Neural progenitor cell (in vitro differentiated cells): ENCODE measurements around the gene FIG4. TPM values are rescaled to one million over a fixed set of nuclear protein-coding genes. Genes with fewer than 3 reads are reported as not detected.
"Not testable (repeated sequence)": the region's sequence is repeated elsewhere in the genome, so short reads cannot be mapped to it uniquely, and the experiment has no call there.

ENCODE experiments used
- DNase-seq: peaks from one replicate; pipeline ENCODE4 v3.0.0-alpha.2; 2016; ENCODE audit warnings: low spot score
- H2AFZ ChIP-seq: fragments of 200-600 bp; sonication (generic); replicated peaks from 2 replicates; pipeline ENCODE4 v1.6.1; 2016; ENCODE audit warnings: antibody characterized with exemption
- H3F3A ChIP-seq: fragments of 200-600 bp; sonication (generic); 2 replicates; pipeline ENCODE4 v1.6.1; 2016; ENCODE audit warnings: antibody characterized with exemption, low read depth
- H3K27ac ChIP-seq: fragments of 200-600 bp; sonication (generic); 2 replicates; pipeline ENCODE4 v1.5.1; 2016; ENCODE audit warnings: mild to moderate bottlenecking
- H3K27me3 ChIP-seq: fragments of 200-600 bp; sonication (generic); 2 replicates; pipeline ENCODE4 v1.6.1; 2016; ENCODE audit warnings: mild to moderate bottlenecking, moderate library complexity
- H3K36me3 ChIP-seq: fragments of 200-600 bp; sonication (generic); 2 replicates; pipeline ENCODE4 v1.5.1; 2016
- H3K4me1 ChIP-seq: fragments of 200-600 bp; sonication (generic); 2 replicates; pipeline ENCODE4 v1.6.1; 2016; ENCODE audit warnings: mixed run types
- H3K4me2 ChIP-seq: fragments of 200-600 bp; sonication (generic); 2 replicates; pipeline ENCODE4 v1.6.1; 2016
- H3K4me3 ChIP-seq: fragments of 200-600 bp; sonication (generic); 2 replicates; pipeline ENCODE4 v1.5.1; 2016
- H3K79me2 ChIP-seq: fragments of 200-600 bp; sonication (generic); 2 replicates; pipeline ENCODE4 v1.6.1; 2016; ENCODE audit warnings: low read depth
- H3K9ac ChIP-seq: fragments of 200-600 bp; sonication (generic); 2 replicates; pipeline ENCODE4 v1.6.1; 2016
- H3K9me3 ChIP-seq: fragments of 200-600 bp; sonication (generic); 2 replicates; pipeline ENCODE4 v1.5.1; 2016; ENCODE audit warnings: low read depth
- H4K20me1 ChIP-seq: fragments of 200-600 bp; sonication (generic); 2 replicates; pipeline ENCODE4 v1.6.1; 2016; ENCODE audit warnings: low read depth
- H3K27ac Mint-ChIP-seq: 3 replicates; pipeline ENCODE4 v1.8.0; 2021; ENCODE audit warnings: mixed read lengths
- H3K27me3 Mint-ChIP-seq: 2 replicates; pipeline ENCODE4 v1.8.0; 2022; ENCODE audit warnings: low read depth, mild to moderate bottlenecking, inconsistent platforms, moderate library complexity, mixed read lengths; ENCODE audit not compliant: insufficient read depth
- H3K36me3 Mint-ChIP-seq: 3 replicates; pipeline ENCODE4 v1.8.0; 2021; ENCODE audit warnings: mixed read lengths
- H3K4me1 Mint-ChIP-seq: 3 replicates; pipeline ENCODE4 v1.8.0; 2021; ENCODE audit warnings: mixed read lengths
- H3K4me3 Mint-ChIP-seq: 3 replicates; pipeline ENCODE4 v1.8.0; 2021; ENCODE audit warnings: mild to moderate bottlenecking, moderate library complexity, mixed read lengths
- H3K9me3 Mint-ChIP-seq: 3 replicates; pipeline ENCODE4 v1.8.0; 2020; ENCODE audit warnings: mixed read lengths
- EZH2 ChIP-seq: fragments of 200-600 bp; sonication (generic); IDR thresholded peaks from 2 replicates; pipeline ENCODE4 v1.6.1; 2017; ENCODE audit warnings: antibody characterized with exemption, mild to moderate bottlenecking, moderate library complexity
- EZH2phosphoT487 ChIP-seq: fragments of 200-600 bp; sonication (generic); IDR thresholded peaks from 2 replicates; pipeline ENCODE4 v1.6.1; 2017; ENCODE audit warnings: antibody characterized with exemption
- total RNA-seq: library from RNA; depleted of rRNA; stranded (reverse); fragments of >200 nt; gene quantifications from 2 replicates; pipeline ENCODE4 v1.2.3, GENCODE V29; 2015; ENCODE audit warnings: low replicate concordance
- TF ChIP-seq, protein P1 (sequence below): fragments of 200-600 bp; sonication (generic); IDR thresholded peaks from 2 replicates; pipeline ENCODE4 v1.5.1; 2017; ENCODE audit warnings: antibody characterized with exemption, mild to moderate bottlenecking

FIG4 gene
- total RNA-seq, 1 donor from 2014 or later: 51.3 TPM

DNA sequence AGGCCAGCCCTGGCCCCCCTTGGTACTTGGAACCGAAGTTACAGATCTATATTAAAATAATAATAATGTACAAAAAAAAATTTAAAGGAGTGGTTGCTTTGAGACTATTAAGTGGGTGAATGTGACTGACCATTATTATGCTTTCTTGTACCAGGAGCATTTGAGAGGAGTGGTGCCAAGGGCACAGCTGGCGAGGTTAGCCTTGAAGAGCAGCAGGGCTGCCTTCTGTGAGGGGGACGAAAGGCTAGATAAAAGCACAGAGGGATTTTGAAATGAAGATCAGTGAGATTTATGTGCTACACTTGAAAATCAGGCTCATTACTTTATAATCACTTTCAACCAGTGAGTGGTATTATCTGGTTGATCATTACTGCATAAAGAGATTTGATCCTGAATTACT lies 48.6 kb downstream of the FIG4 start:
- H3K27ac Mint-ChIP-seq: no peak overlapping the region
- H3K9ac ChIP-seq: no peak overlapping the region

DNA sequence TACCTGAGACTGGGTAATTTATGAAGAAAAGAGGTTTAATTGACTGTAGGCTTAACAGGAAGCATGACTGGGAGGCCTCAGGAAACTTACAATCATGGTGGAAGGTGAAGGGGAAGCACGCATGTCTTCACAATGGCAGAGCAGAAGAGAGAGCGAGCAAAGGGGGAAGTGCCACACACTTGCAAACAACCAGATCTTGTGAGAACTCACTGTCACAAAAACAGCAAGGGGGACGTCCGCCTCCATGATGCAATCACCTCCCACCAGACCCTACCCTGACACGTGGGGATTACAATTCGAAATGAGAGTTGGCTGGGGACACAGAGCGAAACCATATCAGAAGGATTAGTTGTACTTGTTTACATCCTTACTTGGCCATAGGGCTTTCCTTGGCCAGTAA lies 49.7 kb downstream of the FIG4 start:
- Histone ChIP-seq H2AFZ (no peak overlapping the region), H4K20me1 (no peaks in the 10 kb centered on the region), H3F3A (no peaks in the 10 kb centered on the region), H3K36me3 (no peaks in the 10 kb centered on the region), H3K9ac (no peak overlapping the region), H3K4me1 (peaks cover 8% of the 10 kb centered on the region), H3K4me2 (no peak overlapping the region), H3K27ac (no peak overlapping the region), H3K27me3 (no peaks in the 10 kb centered on the region), H3K4me3 (no peak overlapping the region), H3K9me3 (no peaks in the 10 kb centered on the region), H3K79me2 (no peaks in the 10 kb centered on the region)
- peaks cover 2% of the 10 kb centered on the region for H3K27me3 Mint-ChIP-seq
- H3K4me1 Mint-ChIP-seq: peaks cover 12% of the 10 kb centered on the region
- no peaks in the 10 kb centered on the region for H3K9me3 Mint-ChIP-seq
- no peak for DNase-seq
- H3K4me3 Mint-ChIP-seq: no peak overlapping the region
- peaks cover 12% of the 10 kb centered on the region for H3K36me3 Mint-ChIP-seq
- TF ChIP-seq EZH2 (no peak), EZH2phosphoT487 (no peak)
- TF ChIP-seq, protein P1, sequence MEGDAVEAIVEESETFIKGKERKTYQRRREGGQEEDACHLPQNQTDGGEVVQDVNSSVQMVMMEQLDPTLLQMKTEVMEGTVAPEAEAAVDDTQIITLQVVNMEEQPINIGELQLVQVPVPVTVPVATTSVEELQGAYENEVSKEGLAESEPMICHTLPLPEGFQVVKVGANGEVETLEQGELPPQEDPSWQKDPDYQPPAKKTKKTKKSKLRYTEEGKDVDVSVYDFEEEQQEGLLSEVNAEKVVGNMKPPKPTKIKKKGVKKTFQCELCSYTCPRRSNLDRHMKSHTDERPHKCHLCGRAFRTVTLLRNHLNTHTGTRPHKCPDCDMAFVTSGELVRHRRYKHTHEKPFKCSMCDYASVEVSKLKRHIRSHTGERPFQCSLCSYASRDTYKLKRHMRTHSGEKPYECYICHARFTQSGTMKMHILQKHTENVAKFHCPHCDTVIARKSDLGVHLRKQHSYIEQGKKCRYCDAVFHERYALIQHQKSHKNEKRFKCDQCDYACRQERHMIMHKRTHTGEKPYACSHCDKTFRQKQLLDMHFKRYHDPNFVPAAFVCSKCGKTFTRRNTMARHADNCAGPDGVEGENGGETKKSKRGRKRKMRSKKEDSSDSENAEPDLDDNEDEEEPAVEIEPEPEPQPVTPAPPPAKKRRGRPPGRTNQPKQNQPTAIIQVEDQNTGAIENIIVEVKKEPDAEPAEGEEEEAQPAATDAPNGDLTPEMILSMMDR: no peak
- no peak overlapping the region for H3K27ac Mint-ChIP-seq

More for the DNA sequence above, 48.6 kb downstream of the FIG4 start:
- Histone ChIP-seq H3K4me1 (peaks cover 8% of the 10 kb centered on the region), H3F3A (no peaks in the 10 kb centered on the region), H3K36me3 (no peaks in the 10 kb centered on the region), H3K27ac (no peak overlapping the region), H3K79me2 (no peaks in the 10 kb centered on the region), H4K20me1 (no peaks in the 10 kb centered on the region), H3K27me3 (no peaks in the 10 kb centered on the region), H3K4me3 (no peak overlapping the region), H2AFZ (no peak overlapping the region), H3K4me2 (no peak overlapping the region), H3K9me3 (no peaks in the 10 kb centered on the region)
- peaks cover 12% of the 10 kb centered on the region for H3K4me1 Mint-ChIP-seq
- no peak for TF ChIP-seq EZH2phosphoT487
- no peak for TF ChIP-seq EZH2
- TF ChIP-seq, protein P1: no peak
- H3K36me3 Mint-ChIP-seq: peaks cover 12% of the 10 kb centered on the region
- H3K4me3 Mint-ChIP-seq: no peak overlapping the region
- no peaks in the 10 kb centered on the region for H3K9me3 Mint-ChIP-seq
- DNase-seq: no peak
- H3K27me3 Mint-ChIP-seq: peaks cover 2% of the 10 kb centered on the region

GRCh38 chr6:109743739-109744138 lies 52.6 kb downstream of the FIG4 start:
- H3K4me2 ChIP-seq: no peak overlapping the region
- Mint-ChIP-seq H3K36me3 (peaks cover 6% of the 10 kb centered on the region), H3K4me1 (no peaks in the 10 kb centered on the region), H3K27me3 (no peaks in the 10 kb centered on the region), H3K4me3 (no peak overlapping the region), H3K9me3 (no peaks in the 10 kb centered on the region), H3K27ac (no peak overlapping the region)
- no peaks in the 10 kb centered on the region for H3K4me1 ChIP-seq
- H3K27me3 ChIP-seq: no peaks in the 10 kb centered on the region
- H3K9ac ChIP-seq: no peak overlapping the region
- no peaks in the 10 kb centered on the region for H3K9me3 ChIP-seq
- no peaks in the 10 kb centered on the region for H4K20me1 ChIP-seq
- H3K79me2 ChIP-seq: no peaks in the 10 kb centered on the region
- H3K4me3 ChIP-seq: no peak overlapping the region
- no peaks in the 10 kb centered on the region for H3K36me3 ChIP-seq
- DNase-seq: no peak
- H3F3A ChIP-seq: no peaks in the 10 kb centered on the region
- TF ChIP-seq, protein P1: no peak
- TF ChIP-seq EZH2 (no peak), EZH2phosphoT487 (no peak)
- no peak overlapping the region for H3K27ac ChIP-seq
- H2AFZ ChIP-seq: no peak overlapping the region

DNA sequence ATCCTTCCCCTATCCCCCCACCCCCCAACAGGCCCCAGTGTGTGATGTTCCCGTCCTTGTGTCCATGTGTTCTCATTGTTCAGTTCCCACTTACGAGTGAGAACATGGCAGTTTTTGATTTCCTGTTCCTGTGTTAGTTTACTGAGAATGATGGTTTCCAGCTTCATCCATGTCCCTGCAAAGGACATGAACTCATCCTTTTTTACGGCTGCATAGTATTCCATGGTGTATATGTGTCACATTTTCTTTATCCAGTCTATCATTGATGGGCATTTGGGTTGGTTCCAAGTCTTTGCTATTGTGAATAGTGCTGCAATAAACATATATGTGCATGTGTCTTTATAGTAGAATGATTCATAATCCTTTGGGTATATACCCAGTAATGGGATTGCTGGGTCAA lies 53.7 kb downstream of the FIG4 start:
- H3K4me3 Mint-ChIP-seq, H3F3A ChIP-seq, H3K36me3 ChIP-seq, H3K4me2 ChIP-seq, H3K27ac Mint-ChIP-seq, H3K36me3 Mint-ChIP-seq, H3K79me2 ChIP-seq, DNase-seq, H4K20me1 ChIP-seq, H3K27ac ChIP-seq, H3K27me3 Mint-ChIP-seq, H2AFZ ChIP-seq, H3K4me1 Mint-ChIP-seq, H3K4me1 ChIP-seq, H3K9ac ChIP-seq, H3K9me3 ChIP-seq, H3K27me3 ChIP-seq, H3K9me3 Mint-ChIP-seq, H3K4me3 ChIP-seq: not testable (repeated sequence)
